Measurements from ENCODE around the gene IDH3G.
"Not testable (repeated sequence)": the region's sequence is repeated elsewhere in the genome, so short reads cannot be mapped to it uniquely, and the experiment has no call there.

The IDH3G gene

GRCh38 chrX:153794018-153794896 is at the start of gene IDH3G, which contains the start of gene SSR4:
Gene IDH3G (minus strand): TSS chrX:153794375. CDS start chrX:153794326, 49 bp downstream.
Gene SSR4 (plus strand): TSS chrX:153794668. CDS start chrX:153794688, 20 bp downstream.
- peak; percentile 85 for DNase-seq (ENCODE audit: low read depth)

- no peak for DNase-seq (ENCODE audit: low read depth)
Observed at GRCh38 chrX:153836921-153837320, 42.7 kb upstream of the IDH3G start.

- DNase-seq (ENCODE audit: low read depth) = no peak
Observed at GRCh38 chrX:153832728-153833127, 38.6 kb upstream of the IDH3G start.

GRCh38 chrX:153831429-153832150 is 37.4 kb upstream of the IDH3G start:
- no peak for DNase-seq (ENCODE audit: low read depth)

GRCh38 chrX:153830640-153831428 is 36.7 kb upstream of the IDH3G start:
- no peak for DNase-seq (ENCODE audit: low read depth)

GRCh38 chrX:153829799-153830639 is 35.8 kb upstream of the IDH3G start, which contains the start of gene PDZD4:
Gene PDZD4 (minus strand): TSS chrX:153830544. CDS start chrX:153830298, 246 bp downstream.
- no peak for DNase-seq (ENCODE audit: low read depth)

GRCh38 chrX:153829549-153829798 is 35.3 kb upstream of the IDH3G start:
- DNase-seq (ENCODE audit: low read depth) = no peak

- no peak for DNase-seq (ENCODE audit: low read depth)
Observed at GRCh38 chrX:153828723-153829548, 34.8 kb upstream of the IDH3G start.

- no peak for DNase-seq (ENCODE audit: low read depth)
Observed at GRCh38 chrX:153828308-153828707, 34.1 kb upstream of the IDH3G start.

GRCh38 chrX:153827903-153828302 is 33.7 kb upstream of the IDH3G start:
- DNase-seq (ENCODE audit: low read depth) = no peak

- no peak for DNase-seq (ENCODE audit: low read depth)
Observed at GRCh38 chrX:153827016-153827415, 32.8 kb upstream of the IDH3G start.

- DNase-seq (ENCODE audit: low read depth) = no peak
Observed at GRCh38 chrX:153825042-153825441, 30.9 kb upstream of the IDH3G start.

GRCh38 chrX:153824348-153824747 is 30.2 kb upstream of the IDH3G start:
- no peak for DNase-seq (ENCODE audit: low read depth)

- DNase-seq (ENCODE audit: low read depth) = no peak
Observed at GRCh38 chrX:153821066-153821465, 26.9 kb upstream of the IDH3G start.

- no peak for DNase-seq (ENCODE audit: low read depth)
Observed at GRCh38 chrX:153820601-153821000, 26.4 kb upstream of the IDH3G start.

GRCh38 chrX:153819384-153820040 is 25.3 kb upstream of the IDH3G start:
- DNase-seq (ENCODE audit: low read depth) = no peak

- peak; percentile 34 for DNase-seq (ENCODE audit: low read depth)
Observed at GRCh38 chrX:153818571-153819383, 24.6 kb upstream of the IDH3G start.

- not testable (repeated sequence) for DNase-seq (ENCODE audit: low read depth)
Observed at GRCh38 chrX:153818064-153818463, 23.9 kb upstream of the IDH3G start.

Data from stimulated activated CD8-positive, alpha-beta memory T cell treated with anti-CD3 and anti-CD28 coated beads, Interleukin-4, amount 100 ng/mL, for 24 hours (primary cell).